Naive thymus-derived CD4-positive, alpha-beta T cell (primary cell): ENCODE data around the gene LARP7. TPM values are rescaled to one million over a fixed set of nuclear protein-coding genes. Genes with fewer than 3 reads are reported as not detected.
"Not testable (repeated sequence)": the region's sequence is repeated elsewhere in the genome, so short reads cannot be mapped to it uniquely, and the experiment has no call there.

Source experiments
- ATAC-seq: fragments of 150-1000 bp; cut with Tn5 transposase; 2 replicates; pipeline ENCODE4 v1.10.0; 2021; ENCODE audit warnings: mild to moderate bottlenecking, moderate library complexity
- CTCF ChIA-PET: fragments of 350-600 bp; sonication (Branson Sonifier 250); formaldehyde crosslinking; loops from one replicate; lab custom pipeline; 2021; ENCODE audit warnings: antibody characterized with exemption; lab: Charles Lee
- POLR2A ChIA-PET: fragments of 350-600 bp; sonication (Branson Sonifier 250); formaldehyde crosslinking; loops from one replicate; lab custom pipeline; 2021; ENCODE audit warnings: antibody characterized with exemption, inconsistent platforms; lab: Charles Lee
- DNase-seq, 9 donors: peaks; one replicate each; pipeline versions ENCODE4 v3.0.0 to v3.0.0-alpha.2; 2020 to 2022; ENCODE audit warnings: mixed read lengths in 1 of 9
- H3K27ac ChIP-seq: one replicate; pipeline ENCODE4 v1.7.0; 2013; ENCODE audit warnings: mild to moderate bottlenecking, low read depth, low read length, moderate library complexity
- H3K27me3 ChIP-seq, 2 donors: one replicate each; pipeline ENCODE4 v1.7.0; 2013; ENCODE audit warnings: low read length in 2 of 2, mild to moderate bottlenecking in 2 of 2, moderate library complexity in 2 of 2; ENCODE audit not compliant: control insufficient read depth in 2 of 2, insufficient read depth in 2 of 2
- H3K36me3 ChIP-seq, 3 experiments: 1 replicate in 2 of 3; 2 replicates in 1 of 3; pipeline ENCODE4 v1.7.0; 2013; ENCODE audit warnings: low read length in 3 of 3, mild to moderate bottlenecking in 3 of 3, moderate library complexity in 1 of 3; ENCODE audit not compliant: insufficient read depth in 3 of 3, control insufficient read depth in 2 of 3
- H3K4me1 ChIP-seq, 2 donors: one replicate each; pipeline ENCODE4 v1.7.0; 2013; ENCODE audit warnings: low read length in 2 of 2, mild to moderate bottlenecking in 2 of 2, moderate library complexity in 1 of 2; ENCODE audit not compliant: control insufficient read depth in 2 of 2, insufficient read depth in 2 of 2
- H3K4me3 ChIP-seq: 2 replicates; pipeline ENCODE4 v1.7.0; 2013; ENCODE audit warnings: mild to moderate bottlenecking, low read length
- H3K9me3 ChIP-seq, 3 experiments: 1 replicate in 2 of 3; 2 replicates in 1 of 3; pipeline ENCODE4 v1.7.0; 2013; ENCODE audit warnings: low read length in 3 of 3; ENCODE audit not compliant: control insufficient read depth in 2 of 3
- H3K27ac Mint-ChIP-seq, 9 donors: one replicate each; pipeline ENCODE4 v1.8.0; 2020 to 2022; ENCODE audit warnings: mixed read lengths in 9 of 9, mild to moderate bottlenecking in 8 of 9, moderate library complexity in 5 of 9, inconsistent platforms in 2 of 9
- H3K27me3 Mint-ChIP-seq, 5 donors: one replicate each; pipeline ENCODE4 v1.8.0; 2021 to 2022; ENCODE audit warnings: mixed read lengths in 5 of 5, mild to moderate bottlenecking in 1 of 5
- H3K36me3 Mint-ChIP-seq, 5 donors: one replicate each; pipeline ENCODE4 v1.8.0; 2020 to 2022; ENCODE audit warnings: mixed read lengths in 5 of 5, mild to moderate bottlenecking in 3 of 5, inconsistent platforms in 1 of 5
- H3K4me1 Mint-ChIP-seq, 7 donors: one replicate each; pipeline ENCODE4 v1.8.0; 2020 to 2022; ENCODE audit warnings: mixed read lengths in 7 of 7, mild to moderate bottlenecking in 3 of 7, inconsistent platforms in 1 of 7
- H3K4me3 Mint-ChIP-seq, 10 donors: one replicate each; pipeline ENCODE4 v1.8.0; 2020 to 2022; ENCODE audit warnings: mild to moderate bottlenecking in 10 of 10, mixed read lengths in 10 of 10, moderate library complexity in 6 of 10, inconsistent platforms in 2 of 10
- H3K9me3 Mint-ChIP-seq, 11 donors: one replicate each; pipeline ENCODE4 v1.8.0; 2020 to 2022; ENCODE audit warnings: mixed read lengths in 11 of 11, mild to moderate bottlenecking in 4 of 11, inconsistent platforms in 1 of 11, moderate library complexity in 1 of 11
- intact Hi-C, 2 donors: fragments of 100-400 bp; cut with micrococcal nuclease; formaldehyde crosslinking; loops; one replicate each; pipeline ENCODE4 v1.15.1; 2023
- microRNA-seq: library from miRNA; unstranded; fragments of <30 nt; microRNA quantifications from one replicate; pipeline ENCODE4 v1.2.0, GENCODE V29; 2022; ENCODE audit warnings: borderline microRNAs expressed
- polyA plus RNA-seq, 2 donors: library from polyadenylated mRNA; unstranded; fragments of 300-500 nt; fragmentation: Illumina TruSeq; gene quantifications; one replicate each; pipeline ENCODE4 v1.2.3, GENCODE V29; 2021
- total RNA-seq, 6 experiments: library from RNA in 5 of 6; stranded (reverse) in 5 of 6; gene quantifications; 1 replicate in 5 of 6; 2 replicates in 1 of 6; pipeline ENCODE4 v1.2.3 and lab custom pipeline; 2021 to 2026

The LARP7 gene
- total and polyA plus RNA-seq, 7 experiments from 2014 or later = 28.6 to 48.2 (median 44.8) TPM

- peaks cover 0 to 17% of the 10 kb centered on the region in 2 donors for H3K27me3 ChIP-seq
- DNase-seq = peak in 7 of 9 donors; percentile 5 to 26 (median 13)
- intact Hi-C loops = loop anchor here (1.0 to 10.0 kb wide), 4 partner anchors 56 to 184 kb away; partner anchors contain the start of gene LARP7 (in 2 of the 2)
- H3K4me1 ChIP-seq, H3K9me3 Mint-ChIP-seq, CTCF ChIA-PET, H3K36me3 ChIP-seq, H3K9me3 ChIP-seq, H3K27ac ChIP-seq, POLR2A ChIA-PET, H3K36me3 Mint-ChIP-seq: not testable (repeated sequence)
- H3K4me1 Mint-ChIP-seq = peaks cover 14 to 21% (median 18%) of the 10 kb centered on the region in 7 donors
- peaks cover 51 to 60% (median 53%) of the 10 kb centered on the region in 5 donors for H3K27me3 Mint-ChIP-seq
- peak overlapping the region; percentile 69 for H3K4me3 ChIP-seq
- peak; percentile 76 for ATAC-seq
- H3K27ac Mint-ChIP-seq = peak overlapping the region in 4 of 9 donors; percentile 44 to 75 (median 64)
- H3K4me3 Mint-ChIP-seq = peak overlapping the region; percentile 88 to 99 (median 96)
Measured at GRCh38 chr4:112705891-112706839, 69.2 kb downstream of the LARP7 start.

GRCh38 chr4:112706840-112707207 lies 69.9 kb downstream of the LARP7 start:
- H3K4me3 ChIP-seq = peak overlapping the region; percentile 69
- H3K27ac ChIP-seq = no peak overlapping the region
- H3K9me3 ChIP-seq = no peaks in the 10 kb centered on the region
- intact Hi-C loops = loop anchor here (1.0 to 10.0 kb wide), 4 partner anchors 55 to 185 kb away; partner anchors contain the start of gene LARP7 (in 2 of the 2)
- Mint-ChIP-seq H3K4me1 (peaks cover 14 to 21% (median 18%) of the 10 kb centered on the region in 7 donors), H3K9me3 (no peaks in the 10 kb centered on the region), H3K36me3 (no peaks in the 10 kb centered on the region), H3K27ac (no peak overlapping the region), H3K4me3 (peak overlapping the region; percentile 88 to 99 (median 96)), H3K27me3 (peaks cover 46 to 57% (median 50%) of the 10 kb centered on the region in 5 donors)
- DNase-seq (no peak), ATAC-seq (no peak)
- peaks cover 5% of the 10 kb centered on the region in 2 donors for H3K4me1 ChIP-seq
- ChIA-PET POLR2A (no interaction called here), CTCF (no interaction called here)
- H3K36me3 ChIP-seq = no peaks in the 10 kb centered on the region
- peaks cover 0 to 17% of the 10 kb centered on the region in 2 donors for H3K27me3 ChIP-seq

Small RNA genes within 50 kb of the gene (microRNA-seq; reads per million reads assigned to microRNA genes)
- not detected for gene MIR302A
- not detected for gene MIR302B
- not detected for gene MIR302C
- not detected for gene MIR302D
- gene MIR367 = not detected

Other genes starting within 250 kb of the LARP7 start
- under 1 TPM in 1 of 5 experiments, not detected in 4; 0.10 TPM for gene NEUROG2, start 121.0 kb upstream of the LARP7 start, total RNA-seq
- not detected for gene NEUROG2, start 121.0 kb upstream of the LARP7 start, polyA plus RNA-seq
- 10 to 100 TPM in 4 of 5 experiments, 1 to 10 TPM in 1; 8.1 to 29.8 (median 10.5) TPM for gene ZGRF1, start 234 bp upstream of the LARP7 start, total RNA-seq
- gene ZGRF1, start 234 bp upstream of the LARP7 start, polyA plus RNA-seq = 1 to 10 TPM; 1.4 to 2.0 TPM